Kidney (tissue), 14 donors: ENCODE data around the gene TCP11. TPM values are rescaled to one million over a fixed set of nuclear protein-coding genes. Genes with fewer than 3 reads are reported as not detected.

Source experiments
- DNase-seq, 5 donors: peaks; one replicate each; pipeline ENCODE4 v3.0.0-alpha.2; 2013 to 2020
- FAIRE-seq: peaks from 2 replicates; lab custom pipeline; 2012; peaks lifted over from hg19 to GRCh38; lab: Jason Lieb, UNC
- H3K27ac ChIP-seq, 2 donors: one replicate each; pipeline ENCODE4 v1.7.0; 2013; ENCODE audit warnings: low read depth in 2 of 2, low read length in 2 of 2, inconsistent platforms in 1 of 2
- H3K27me3 ChIP-seq: one replicate; pipeline ENCODE4 v1.7.1; 2013; ENCODE audit warnings: low read length, inconsistent platforms; ENCODE audit not compliant: control insufficient read depth, insufficient read depth
- H3K36me3 ChIP-seq, 3 donors: one replicate each; pipeline versions ENCODE4 v1.7.0 to v1.7.1; 2013; ENCODE audit warnings: low read length in 3 of 3, control low read depth in 1 of 3, inconsistent platforms in 1 of 3; ENCODE audit not compliant: insufficient read depth in 3 of 3, control insufficient read depth in 2 of 3
- H3K4me1 ChIP-seq, 3 donors: one replicate each; pipeline versions ENCODE4 v1.7.0 to v1.7.1; 2013; ENCODE audit warnings: low read length in 3 of 3, inconsistent platforms in 1 of 3, low read depth in 1 of 3; ENCODE audit not compliant: control insufficient read depth in 2 of 3, insufficient read depth in 2 of 3
- H3K4me3 ChIP-seq, 3 donors: one replicate each; pipeline versions ENCODE4 v1.7.0 to v1.8.1; 2013; ENCODE audit warnings: low read length in 3 of 3, control low read depth in 1 of 3, inconsistent platforms in 1 of 3
- H3K9ac ChIP-seq, 3 donors: one replicate each; pipeline versions ENCODE4 v1.7.0 to v1.7.1; 2013; ENCODE audit warnings: low read length in 3 of 3, control low read depth in 1 of 3, inconsistent platforms in 1 of 3
- H3K9me3 ChIP-seq, 3 donors: one replicate each; pipeline versions ENCODE4 v1.7.0 to v1.7.1; 2013; ENCODE audit warnings: low read length in 3 of 3, control low read depth in 1 of 3, inconsistent platforms in 1 of 3; ENCODE audit not compliant: control insufficient read depth in 2 of 3, insufficient read depth in 1 of 3
- intact Hi-C: fragments of 100-400 bp; cut with DNase I; formaldehyde crosslinking; loops from one replicate; pipeline ENCODE4 v1.11.1; 2022
- polyA plus RNA-seq: library from polyadenylated mRNA; stranded (reverse); fragments of 350-450 nt; fragmentation: Illumina TruSeq; extraction: RNeasy Lipid Tissue Mini Kit (QIAGEN cat#74804); gene quantifications from one replicate; pipeline ENCODE4 v1.2.3, GENCODE V29; 2014; ENCODE audit warnings: low read depth, low replicate concordance; ENCODE audit not compliant: insufficient read depth
- total RNA-seq: library from RNA; stranded (reverse); fragmentation: NEBNext Ultra II Directional; extraction: Animal tissue kit (Norgen Biotek cat#: 25700); gene quantifications from one replicate; pipeline ENCODE4 v1.2.1, GENCODE V29; 2021
- TF ChIP-seq, protein P1 (sequence below): IDR thresholded peaks from 3 replicates; pipeline ENCODE4 v1.5.1; 2012; ENCODE audit warnings: mild to moderate bottlenecking, moderate library complexity, borderline replicate concordance; ENCODE audit not compliant: insufficient read depth; ENCODE audit errors: extremely low read depth
- donor health status: control.
- donor health status: control.
- donor health status: control.
- donor health status: control.
- donor health status: control.
- donor health status: DM: yes; HTN: yes; CAD: no.
- donor health status: Normal renal cell carcinoma (clear cell type).

Gene TCP11
- total and polyA plus RNA-seq, 2 donors from 2014 or later = 0.41 to 0.50 TPM

- no peak overlapping the region for H3K4me3 ChIP-seq
- H3K4me1 ChIP-seq = peaks cover 7 to 31% (median 9%) of the 10 kb centered on the region in 3 donors
- H3K27me3 ChIP-seq = no peaks in the 10 kb centered on the region
- DNase-seq (peak in 1 of 5 donors; percentile 5), FAIRE-seq (no peak)
- H3K9me3 ChIP-seq = no peaks in the 10 kb centered on the region
- TF ChIP-seq, protein P1, sequence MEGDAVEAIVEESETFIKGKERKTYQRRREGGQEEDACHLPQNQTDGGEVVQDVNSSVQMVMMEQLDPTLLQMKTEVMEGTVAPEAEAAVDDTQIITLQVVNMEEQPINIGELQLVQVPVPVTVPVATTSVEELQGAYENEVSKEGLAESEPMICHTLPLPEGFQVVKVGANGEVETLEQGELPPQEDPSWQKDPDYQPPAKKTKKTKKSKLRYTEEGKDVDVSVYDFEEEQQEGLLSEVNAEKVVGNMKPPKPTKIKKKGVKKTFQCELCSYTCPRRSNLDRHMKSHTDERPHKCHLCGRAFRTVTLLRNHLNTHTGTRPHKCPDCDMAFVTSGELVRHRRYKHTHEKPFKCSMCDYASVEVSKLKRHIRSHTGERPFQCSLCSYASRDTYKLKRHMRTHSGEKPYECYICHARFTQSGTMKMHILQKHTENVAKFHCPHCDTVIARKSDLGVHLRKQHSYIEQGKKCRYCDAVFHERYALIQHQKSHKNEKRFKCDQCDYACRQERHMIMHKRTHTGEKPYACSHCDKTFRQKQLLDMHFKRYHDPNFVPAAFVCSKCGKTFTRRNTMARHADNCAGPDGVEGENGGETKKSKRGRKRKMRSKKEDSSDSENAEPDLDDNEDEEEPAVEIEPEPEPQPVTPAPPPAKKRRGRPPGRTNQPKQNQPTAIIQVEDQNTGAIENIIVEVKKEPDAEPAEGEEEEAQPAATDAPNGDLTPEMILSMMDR = no peak
- H3K36me3 ChIP-seq = no peaks in the 10 kb centered on the region
- H3K9ac ChIP-seq = no peak overlapping the region
- peak overlapping the region in 1 of 2 donors; percentile 10 for H3K27ac ChIP-seq
- intact Hi-C loops = no loop called here
Observed at GRCh38 chr6:35161266-35161665, 20.1 kb upstream of the TCP11 start.

- Histone ChIP-seq H3K27ac (peak overlapping the region in 1 of 2 donors; percentile 10), H3K4me1 (peaks cover 7 to 26% (median 9%) of the 10 kb centered on the region in 3 donors), H3K27me3 (no peaks in the 10 kb centered on the region), H3K4me3 (no peak overlapping the region), H3K9ac (no peak overlapping the region), H3K36me3 (no peaks in the 10 kb centered on the region), H3K9me3 (no peaks in the 10 kb centered on the region)
- TF ChIP-seq, protein P1 = no peak
- intact Hi-C loops = no loop called here
- FAIRE-seq (no peak), DNase-seq (peak in 3 of 5 donors; percentile 29 to 50 (median 29))
Observed at GRCh38 chr6:35160642-35161041, 19.5 kb upstream of the TCP11 start.

DNA sequence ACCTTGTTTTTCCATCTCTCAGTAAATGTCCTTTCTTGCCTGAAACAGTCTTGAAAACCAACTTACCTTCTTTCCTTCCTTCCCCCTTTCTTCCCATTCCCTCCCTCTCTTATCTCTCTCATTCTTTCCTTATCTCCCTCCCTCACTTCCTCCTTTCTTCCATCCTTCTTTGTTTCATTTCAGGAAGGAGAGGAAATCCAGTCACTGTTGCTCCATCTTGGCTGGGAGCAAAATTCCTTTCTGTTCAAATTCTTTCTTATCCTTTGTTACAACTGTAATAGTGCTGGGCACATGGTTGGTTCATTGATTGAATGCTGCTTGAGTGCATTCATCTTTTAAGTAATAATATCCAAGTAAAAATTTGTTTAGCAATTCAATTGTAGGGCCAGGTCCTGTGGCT is 17.4 kb upstream of the TCP11 start:
- no peak overlapping the region for H3K4me3 ChIP-seq
- no peak for FAIRE-seq
- no peaks in the 10 kb centered on the region for H3K36me3 ChIP-seq
- no peaks in the 10 kb centered on the region for H3K9me3 ChIP-seq
- H3K27ac ChIP-seq = no peak overlapping the region
- no peak overlapping the region for H3K9ac ChIP-seq
- no peaks in the 10 kb centered on the region for H3K27me3 ChIP-seq
- DNase-seq = no peak
- peaks cover 7 to 26% (median 9%) of the 10 kb centered on the region in 3 donors for H3K4me1 ChIP-seq
- TF ChIP-seq, protein P1 = no peak
- intact Hi-C loops = no loop called here

DNA sequence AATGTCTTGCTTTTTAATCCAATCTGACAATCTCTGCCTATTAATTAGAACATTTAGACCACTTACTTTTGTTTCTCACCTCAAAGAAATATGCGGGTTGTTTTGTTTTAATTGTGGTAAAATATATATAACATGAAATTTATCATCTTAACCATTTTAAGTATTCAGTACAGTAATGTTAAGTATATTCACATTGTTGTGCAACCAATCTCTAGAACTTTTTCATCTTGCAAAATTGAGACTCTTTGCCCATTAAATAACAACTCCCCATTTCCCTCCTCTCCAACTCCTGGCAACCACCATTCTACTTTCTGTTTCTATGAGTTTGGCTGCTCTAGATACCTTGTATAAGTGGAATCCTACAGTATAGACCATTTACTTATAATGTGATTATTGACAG is 13.8 kb upstream of the TCP11 start:
- H3K4me3 ChIP-seq = no peak overlapping the region
- FAIRE-seq = no peak
- TF ChIP-seq, protein P1 = no peak
- H3K36me3 ChIP-seq = no peaks in the 10 kb centered on the region
- no peak overlapping the region for H3K9ac ChIP-seq
- no peaks in the 10 kb centered on the region for H3K9me3 ChIP-seq
- H3K27me3 ChIP-seq = no peaks in the 10 kb centered on the region
- H3K4me1 ChIP-seq = peaks cover 0 to 2% (median 0%) of the 10 kb centered on the region in 3 donors
- H3K27ac ChIP-seq = no peak overlapping the region
- no peak for DNase-seq
- intact Hi-C loops = no loop called here
